Retinal pigment epithelial cell (primary cell): ENCODE data around the gene FREY1.
A peak's percentile ranks its signal among the peaks of the same experiment; 100 is the strongest.

Experiments used
- DNase-seq: peaks from one replicate; pipeline ENCODE4 v3.0.0-alpha.2; 2010; ENCODE audit warnings: low read depth
- H3K4me3 ChIP-seq: 2 replicates; pipeline ENCODE4 v1.5.1; 2011; ENCODE audit warnings: mild to moderate bottlenecking, low read length, control low read depth, moderate library complexity
- CTCF ChIP-seq: conservative IDR thresholded peaks from 2 replicates; pipeline ENCODE4 v1.5.1; 2011; ENCODE audit warnings: low read depth, low read length, control low read depth, inconsistent platforms

Gene FREY1

GRCh38 chr11:45919806-45920530 lies 12.9 kb upstream of the FREY1 start:
- no peak for TF ChIP-seq CTCF
- no peak overlapping the region for H3K4me3 ChIP-seq
- no peak for DNase-seq

DNA sequence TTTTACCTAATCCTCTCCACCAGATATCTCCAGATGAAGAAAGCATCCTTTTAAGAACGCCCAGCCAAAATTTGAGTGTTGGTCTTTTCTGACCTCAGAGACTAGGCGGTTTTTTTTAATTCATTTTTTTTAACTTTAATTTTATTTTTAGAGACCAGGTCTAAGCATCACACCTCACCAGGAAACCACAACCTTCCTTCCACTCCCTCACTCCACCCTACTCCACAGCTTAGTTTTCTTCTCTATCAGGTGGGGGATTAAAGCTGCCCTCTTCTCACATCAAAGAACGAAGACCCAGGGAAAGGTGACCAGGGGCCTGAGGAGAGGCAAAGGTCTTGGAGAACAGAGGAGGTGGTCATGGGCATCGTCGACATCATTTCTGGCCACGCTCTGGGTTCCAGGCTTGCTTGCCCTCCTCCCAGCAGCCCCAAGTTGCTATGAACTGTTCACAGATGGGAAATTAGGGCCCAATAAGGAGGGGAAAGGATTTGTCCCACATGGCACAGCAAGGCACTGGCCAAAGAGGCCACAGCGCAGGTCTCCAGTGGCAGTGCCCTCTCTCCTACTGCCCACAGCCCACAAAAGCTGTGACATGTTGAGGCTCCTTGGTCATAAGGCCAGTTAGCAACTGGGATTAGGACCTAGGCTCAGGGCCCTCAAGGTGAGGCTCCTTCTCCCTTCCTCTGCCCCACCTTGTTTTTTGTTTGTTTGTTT lies 12.0 kb upstream of the FREY1 start:
- TF ChIP-seq CTCF, result no peak
- DNase-seq, result no peak
- no peak overlapping the region for H3K4me3 ChIP-seq

DNA sequence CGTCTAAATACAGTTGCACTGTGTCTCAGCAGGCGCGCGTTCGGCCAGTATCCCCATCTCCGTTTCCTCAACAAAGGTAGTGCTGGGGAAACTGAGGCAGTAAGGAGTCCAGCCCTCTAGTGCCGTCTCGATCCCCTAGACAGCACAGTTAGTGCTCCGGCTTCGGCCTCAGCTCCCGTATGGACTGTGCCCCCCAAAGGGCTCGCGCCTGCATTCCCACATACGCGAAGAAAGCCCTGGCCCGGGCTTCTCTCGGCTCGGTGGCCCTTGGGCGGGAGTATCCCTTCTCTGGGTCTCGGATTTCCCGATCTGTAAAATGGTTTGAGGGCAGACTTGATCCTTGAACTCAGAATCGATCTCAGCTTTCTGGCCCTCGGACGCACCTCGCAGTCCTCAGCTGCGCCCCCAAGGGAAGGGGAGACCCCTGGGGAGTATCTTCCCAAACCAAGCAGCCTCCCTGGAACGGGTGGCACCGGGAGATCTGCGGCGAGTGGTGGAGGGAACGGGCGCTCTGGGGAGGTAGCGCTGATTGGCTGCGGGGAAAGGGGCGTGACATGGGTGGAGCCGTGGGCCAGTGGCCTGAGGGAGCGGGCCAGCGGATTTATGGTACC lies 11.4 kb upstream of the FREY1 start:
- DNase-seq, result peak; percentile 15
- no peak for TF ChIP-seq CTCF
- peak overlapping the region; percentile 98 for H3K4me3 ChIP-seq

- DNase-seq, result peak; percentile 98
- no peak for TF ChIP-seq CTCF
- H3K4me3 ChIP-seq, result peak within 1 kb of the TSS; percentile 98
These were observed 10.7 kb upstream of the FREY1 start, which contains the start of gene PEX16 for GRCh38 chr11:45917623-45918330. Gene PEX16, minus strand, starts transcription at chr11:45917877. Its CDS starts 66 bp downstream, at chr11:45917811.

- TF ChIP-seq CTCF, result no peak
- DNase-seq, result no peak
- H3K4me3 ChIP-seq, result peak overlapping the region; percentile 98
These were observed 10.2 kb upstream of the FREY1 start for GRCh38 chr11:45917286-45917622.

- no peak for DNase-seq
- TF ChIP-seq CTCF, result no peak
- H3K4me3 ChIP-seq, result no peak overlapping the region
These were observed 8.4 kb upstream of the FREY1 start for GRCh38 chr11:45915446-45915845.
